Mucosa of rectum (tissue), 2 donors: Measurements from ENCODE around the gene SLC9A9.
"Not testable (repeated sequence)": the region's sequence is repeated elsewhere in the genome, so short reads cannot be mapped to it uniquely, and the experiment has no call there.

ENCODE experiments used
- H3K27ac ChIP-seq, 2 donors: one replicate each; pipeline ENCODE4 v1.7.0; 2013; ENCODE audit warnings: inconsistent platforms in 2 of 2, low read depth in 2 of 2, low read length in 2 of 2
- H3K27me3 ChIP-seq, 2 donors: one replicate each; pipeline ENCODE4 v1.7.0; 2013; ENCODE audit warnings: low read length in 2 of 2; ENCODE audit not compliant: control insufficient read depth in 2 of 2, insufficient read depth in 2 of 2
- H3K36me3 ChIP-seq, 2 donors: one replicate each; pipeline ENCODE4 v1.7.0; 2013; ENCODE audit warnings: low read length in 2 of 2; ENCODE audit not compliant: control insufficient read depth in 2 of 2, insufficient read depth in 2 of 2
- H3K4me1 ChIP-seq, 2 donors: one replicate each; pipeline ENCODE4 v1.7.0; 2013; ENCODE audit warnings: low read length in 2 of 2, mild to moderate bottlenecking in 1 of 2; ENCODE audit not compliant: control insufficient read depth in 2 of 2, insufficient read depth in 2 of 2
- H3K4me3 ChIP-seq, 2 donors: one replicate each; pipeline ENCODE4 v1.7.0; 2013; ENCODE audit warnings: low read length in 2 of 2
- H3K9ac ChIP-seq, 2 donors: one replicate each; pipeline ENCODE4 v1.7.0; 2013; ENCODE audit warnings: low read length in 2 of 2, low read depth in 1 of 2, mild to moderate bottlenecking in 1 of 2
- H3K9me3 ChIP-seq, 2 donors: one replicate each; pipeline ENCODE4 v1.7.0; 2013; ENCODE audit warnings: low read length in 2 of 2; ENCODE audit not compliant: control insufficient read depth in 2 of 2
- donor health status: healthy.
- donor health status: Normal muscosa, but diverticular disease.

SLC9A9 gene

DNA sequence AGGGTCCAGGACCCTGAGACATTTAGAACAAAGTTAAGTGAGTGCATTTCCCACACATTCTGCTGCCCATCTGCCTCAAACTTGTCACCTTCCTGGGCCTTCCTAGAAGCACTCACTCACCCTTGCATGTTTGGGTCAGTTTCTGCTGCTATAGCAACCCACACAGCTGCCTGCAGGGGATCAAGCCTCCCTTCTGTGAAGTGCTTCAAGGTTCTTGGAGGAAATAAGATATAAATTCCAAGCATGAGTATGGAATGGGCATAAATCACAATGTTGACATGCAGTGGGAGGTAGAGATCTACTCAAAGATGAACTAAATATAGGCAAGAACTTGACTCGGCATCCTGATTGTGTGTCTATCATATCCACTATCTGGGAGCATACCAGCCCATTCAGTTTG lies 140.4 kb downstream of the SLC9A9 start:
- H3K36me3 ChIP-seq = no peaks in the 10 kb centered on the region
- H3K4me3 ChIP-seq = no peak overlapping the region
- H3K27ac ChIP-seq = no peak overlapping the region
- no peaks in the 10 kb centered on the region for H3K9me3 ChIP-seq
- H3K27me3 ChIP-seq = no peaks in the 10 kb centered on the region
- H3K4me1 ChIP-seq = no peaks in the 10 kb centered on the region
- no peak overlapping the region for H3K9ac ChIP-seq

GRCh38 chr3:143700431-143700975 lies 147.8 kb downstream of the SLC9A9 start:
- Histone ChIP-seq H3K27ac (no peak overlapping the region), H3K9ac (no peak overlapping the region), H3K4me3 (no peak overlapping the region), H3K36me3 (no peaks in the 10 kb centered on the region), H3K9me3 (no peaks in the 10 kb centered on the region), H3K27me3 (no peaks in the 10 kb centered on the region), H3K4me1 (no peaks in the 10 kb centered on the region)

- Histone ChIP-seq H3K27ac (no peak overlapping the region), H3K9me3 (no peaks in the 10 kb centered on the region), H3K9ac (no peak overlapping the region)
Observed at GRCh38 chr3:143699424-143699823, 148.8 kb downstream of the SLC9A9 start.

DNA sequence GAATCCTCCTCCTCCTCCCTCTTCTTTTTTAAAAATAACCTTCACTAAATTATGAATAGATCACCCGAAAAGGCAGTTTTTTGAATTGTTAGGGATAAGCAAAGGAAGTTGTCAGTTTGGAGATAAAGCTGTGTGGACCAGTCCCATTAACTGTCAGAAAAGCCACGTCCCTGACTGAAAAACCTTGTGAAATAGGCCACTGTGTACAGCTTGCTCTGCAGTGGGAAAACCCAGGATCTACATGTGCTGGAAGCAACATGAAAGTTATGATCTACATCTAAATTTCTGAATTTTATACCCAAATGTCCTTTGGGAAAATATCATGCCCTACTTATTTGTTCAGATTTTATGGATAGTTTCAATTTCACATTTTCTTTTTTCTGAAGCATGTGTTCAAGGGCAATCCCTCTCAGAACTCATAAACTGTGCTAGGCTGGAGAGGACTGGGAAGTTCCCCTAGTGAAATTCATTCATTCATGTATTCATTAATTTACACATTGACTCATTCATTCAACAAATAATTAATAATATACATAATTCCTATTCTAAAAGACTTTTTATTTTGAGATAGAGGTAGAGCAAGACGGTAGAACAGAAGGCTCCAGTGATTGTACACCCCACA lies 149.5 kb downstream of the SLC9A9 start:
- Histone ChIP-seq H3K4me1 (no peaks in the 10 kb centered on the region), H3K9me3 (no peaks in the 10 kb centered on the region), H3K4me3 (no peak overlapping the region), H3K9ac (no peak overlapping the region), H3K27me3 (no peaks in the 10 kb centered on the region), H3K27ac (no peak overlapping the region), H3K36me3 (no peaks in the 10 kb centered on the region)

More at GRCh38 chr3:143699424-143699823, 148.8 kb downstream of the SLC9A9 start:
- Histone ChIP-seq H3K36me3 (no peaks in the 10 kb centered on the region), H3K4me1 (no peaks in the 10 kb centered on the region), H3K4me3 (no peak overlapping the region), H3K27me3 (no peaks in the 10 kb centered on the region)

DNA sequence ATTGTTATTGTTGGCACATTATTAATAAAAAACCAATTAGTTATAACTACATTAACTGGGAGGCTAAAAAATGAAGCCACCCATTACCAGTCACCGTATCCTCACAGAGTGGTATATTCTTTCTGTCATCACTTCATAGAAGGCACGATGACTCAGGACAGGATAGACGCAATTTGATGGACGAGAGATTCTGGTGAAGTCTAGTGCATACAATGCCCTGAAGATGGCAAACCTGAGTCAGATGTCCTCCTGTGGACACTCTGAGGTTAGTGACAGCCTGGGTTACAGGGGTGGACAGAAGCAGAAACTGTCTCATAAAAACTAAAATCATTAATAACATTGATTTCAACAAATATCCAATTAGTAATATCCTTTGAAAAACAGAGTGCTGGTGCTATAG lies 150.3 kb downstream of the SLC9A9 start:
- Histone ChIP-seq H3K36me3 (no peaks in the 10 kb centered on the region), H3K9ac (no peak overlapping the region), H3K9me3 (no peaks in the 10 kb centered on the region), H3K4me1 (no peaks in the 10 kb centered on the region), H3K27me3 (no peaks in the 10 kb centered on the region), H3K4me3 (no peak overlapping the region), H3K27ac (no peak overlapping the region)

GRCh38 chr3:143695333-143695732 lies 152.9 kb downstream of the SLC9A9 start:
- H3K9ac ChIP-seq, H3K4me1 ChIP-seq, H3K9me3 ChIP-seq, H3K27ac ChIP-seq, H3K4me3 ChIP-seq, H3K36me3 ChIP-seq, H3K27me3 ChIP-seq: not testable (repeated sequence)

DNA sequence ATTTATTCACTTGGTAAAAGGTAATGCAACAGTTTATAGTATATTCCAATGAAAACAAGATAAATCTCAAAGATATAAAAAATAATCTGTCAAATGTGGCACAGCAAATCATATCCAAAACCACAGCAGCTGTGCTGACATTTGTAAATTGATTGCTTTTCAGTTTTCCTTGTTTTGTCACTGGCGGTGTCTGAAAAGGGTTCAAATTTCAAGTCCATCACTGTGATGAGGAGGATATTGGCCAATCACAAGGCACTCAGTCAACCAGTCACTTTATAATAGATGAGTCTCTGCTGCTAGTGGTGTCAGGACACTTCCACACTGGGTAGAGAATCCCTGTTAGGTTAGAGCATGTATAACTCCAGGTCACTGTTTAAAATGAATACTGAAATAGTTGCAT lies 154.8 kb downstream of the SLC9A9 start:
- Histone ChIP-seq H3K36me3 (no peaks in the 10 kb centered on the region), H3K4me3 (no peak overlapping the region), H3K27ac (no peak overlapping the region), H3K9ac (no peak overlapping the region), H3K27me3 (no peaks in the 10 kb centered on the region), H3K4me1 (no peaks in the 10 kb centered on the region), H3K9me3 (no peaks in the 10 kb centered on the region)

GRCh38 chr3:143686638-143687197 lies 161.6 kb downstream of the SLC9A9 start:
- H3K36me3 ChIP-seq = no peaks in the 10 kb centered on the region
- peaks cover 0 to under 1% of the 10 kb centered on the region in 2 donors for H3K9me3 ChIP-seq
- H3K27me3 ChIP-seq = no peaks in the 10 kb centered on the region
- no peak overlapping the region for H3K4me3 ChIP-seq
- H3K27ac ChIP-seq = no peak overlapping the region
- H3K4me1 ChIP-seq = no peaks in the 10 kb centered on the region
- H3K9ac ChIP-seq = no peak overlapping the region

- no peak overlapping the region for H3K27ac ChIP-seq
- H3K9me3 ChIP-seq = peaks cover 0 to 2% of the 10 kb centered on the region in 2 donors
- no peaks in the 10 kb centered on the region for H3K36me3 ChIP-seq
- H3K4me1 ChIP-seq = no peaks in the 10 kb centered on the region
- no peak overlapping the region for H3K4me3 ChIP-seq
- H3K9ac ChIP-seq = no peak overlapping the region
- no peaks in the 10 kb centered on the region for H3K27me3 ChIP-seq
Observed at GRCh38 chr3:143685491-143685890, 162.8 kb downstream of the SLC9A9 start.

DNA sequence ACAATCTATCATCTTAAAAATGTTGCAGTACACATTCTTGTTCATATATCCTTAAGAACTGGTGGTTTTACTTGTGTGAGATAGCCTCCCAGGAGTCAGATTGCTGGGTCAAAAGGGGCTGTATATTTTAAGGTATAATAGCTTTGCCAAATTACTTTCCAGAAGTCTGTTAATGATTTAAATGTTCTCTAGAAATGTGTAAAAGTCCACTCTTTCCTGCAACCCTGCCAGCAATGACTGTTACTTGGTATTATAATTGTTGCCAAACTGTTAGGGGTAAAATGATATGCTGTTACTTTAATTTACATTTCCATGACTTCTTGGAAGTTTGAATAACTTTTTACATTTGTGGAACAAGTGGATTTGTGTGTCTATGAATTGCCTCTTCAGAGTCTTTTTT lies 170.8 kb downstream of the SLC9A9 start:
- Histone ChIP-seq H3K4me3 (no peak overlapping the region), H3K36me3 (no peaks in the 10 kb centered on the region), H3K9me3 (peaks cover 0 to 2% of the 10 kb centered on the region in 2 donors), H3K27me3 (no peaks in the 10 kb centered on the region), H3K9ac (no peak overlapping the region), H3K27ac (no peak overlapping the region), H3K4me1 (peaks cover 2 to 5% of the 10 kb centered on the region in 2 donors)
